Mucosa of gallbladder (tissue), 1 donor: ENCODE results near the gene DTX4. TPM values are rescaled to one million over a fixed set of nuclear protein-coding genes. Genes with fewer than 3 reads are reported as not detected.

ENCODE experiments used
- DNase-seq: peaks from one replicate; pipeline ENCODE4 v3.0.0-alpha.2; 2020; ENCODE audit warnings: low spot score
- total RNA-seq: library from RNA; stranded (reverse); gene quantifications from one replicate; pipeline ENCODE4 v1.2.1, GENCODE V29; 2021
- donor health status: DM: no; HTN: no; CAD: no.

The DTX4 gene
- total RNA-seq, 1 donor from 2014 or later, result 63.6 TPM

DNA sequence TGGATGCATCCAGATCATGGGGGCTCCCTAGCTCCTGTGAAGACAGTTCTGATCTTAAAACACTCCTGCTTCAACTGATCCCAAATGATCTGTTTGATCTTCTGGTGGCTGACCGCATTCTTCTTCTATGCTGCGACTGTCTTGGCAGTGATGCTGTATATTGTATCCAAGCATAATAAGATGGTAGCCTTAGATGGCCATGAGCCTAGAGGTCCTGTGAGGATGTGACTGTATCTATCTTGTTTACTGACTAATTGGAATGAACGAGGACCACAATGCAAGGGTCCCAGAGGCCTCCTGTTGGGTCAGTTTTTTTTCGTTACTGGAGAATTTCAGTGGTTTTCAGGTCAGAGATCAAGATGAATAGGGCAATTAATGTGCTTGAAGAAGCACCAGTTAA lies 47.9 kb downstream of the DTX4 start:
- DNase-seq, result no peak

DNA sequence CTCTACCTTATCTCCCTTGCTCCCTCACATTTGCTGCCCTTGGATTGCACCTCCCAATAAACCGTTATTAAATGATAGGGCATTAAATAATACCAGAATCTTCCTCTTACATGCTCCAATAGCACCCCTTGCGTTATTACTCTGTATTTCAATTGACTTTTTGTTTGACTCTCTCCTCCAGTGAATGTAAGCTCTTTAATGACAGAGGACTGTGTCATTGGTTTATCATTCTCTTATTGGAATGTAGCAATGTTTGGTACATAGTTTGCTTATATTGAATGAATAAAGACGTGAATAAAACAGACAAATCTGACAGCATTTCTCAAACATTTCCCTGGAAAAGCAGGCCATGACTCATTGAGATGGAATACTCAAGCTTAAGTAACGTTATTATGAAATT lies 49.5 kb downstream of the DTX4 start:
- no peak for DNase-seq

DNA sequence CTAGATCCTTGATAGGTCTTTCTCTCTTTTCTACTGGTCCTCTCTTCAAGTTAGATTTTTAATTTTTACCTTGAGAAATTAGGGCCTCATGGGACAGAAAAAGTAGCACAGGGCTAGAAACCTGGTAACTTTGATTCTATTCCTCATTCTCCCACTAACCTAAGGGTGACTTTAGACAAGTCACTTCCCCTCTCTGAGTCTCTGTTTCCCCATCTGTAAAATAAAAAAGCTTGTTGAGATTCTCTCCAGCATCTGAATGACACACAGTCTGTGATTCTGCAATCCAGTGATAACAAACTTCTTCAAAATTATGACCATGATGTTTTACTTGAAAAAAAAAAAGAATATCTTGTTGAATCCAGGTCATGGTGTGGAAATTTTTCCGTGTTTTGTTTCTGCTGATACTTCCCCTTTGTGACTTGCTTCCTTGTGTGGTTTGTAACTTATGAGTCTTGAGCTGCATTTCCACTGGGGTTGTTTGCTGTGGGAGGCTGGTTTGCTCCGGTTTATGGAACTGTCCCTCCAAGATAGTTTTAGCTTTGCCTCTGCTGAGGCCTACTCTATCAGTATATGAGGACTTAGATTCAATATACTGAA lies 50.6 kb downstream of the DTX4 start:
- no peak for DNase-seq

DNA sequence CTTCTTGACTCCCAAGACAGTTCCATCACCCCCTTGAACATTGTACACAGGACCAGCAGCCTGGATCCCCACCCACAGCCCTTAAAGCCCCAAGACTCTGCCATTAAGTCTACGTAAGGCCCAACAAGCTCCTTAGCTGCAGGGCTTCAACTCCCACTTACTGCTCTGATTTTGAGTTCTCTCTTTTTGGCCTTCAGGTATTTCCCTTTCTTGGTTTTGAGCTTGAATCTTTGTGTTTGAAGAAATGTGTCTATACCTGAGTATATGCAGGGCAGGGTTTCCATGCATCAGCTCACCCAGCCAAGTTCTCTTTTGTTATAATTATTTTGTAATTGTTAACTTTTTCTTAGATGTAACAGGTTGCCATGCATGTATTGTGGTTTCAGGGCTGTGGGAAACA lies 51.2 kb downstream of the DTX4 start:
- DNase-seq, result no peak

DNA sequence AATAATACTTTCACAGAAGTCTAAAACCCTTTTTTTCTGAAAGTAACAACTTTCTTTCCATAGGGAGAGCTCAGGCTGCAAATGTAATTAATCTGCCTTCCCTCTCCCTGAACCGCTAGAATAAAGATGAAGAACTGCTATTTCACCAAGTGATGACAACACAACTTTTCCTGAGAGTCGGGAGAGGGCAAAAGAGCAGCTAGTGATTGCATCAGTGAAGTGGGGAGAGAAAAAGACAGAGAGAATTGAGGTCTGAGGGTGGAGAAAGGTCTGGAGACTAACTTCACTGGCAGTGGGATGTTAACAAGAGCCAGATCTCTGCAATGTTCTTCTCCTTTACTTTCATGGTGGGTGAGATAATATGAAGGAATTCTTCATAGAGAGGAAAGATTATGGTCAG lies 51.7 kb downstream of the DTX4 start:
- DNase-seq, result no peak

DNA sequence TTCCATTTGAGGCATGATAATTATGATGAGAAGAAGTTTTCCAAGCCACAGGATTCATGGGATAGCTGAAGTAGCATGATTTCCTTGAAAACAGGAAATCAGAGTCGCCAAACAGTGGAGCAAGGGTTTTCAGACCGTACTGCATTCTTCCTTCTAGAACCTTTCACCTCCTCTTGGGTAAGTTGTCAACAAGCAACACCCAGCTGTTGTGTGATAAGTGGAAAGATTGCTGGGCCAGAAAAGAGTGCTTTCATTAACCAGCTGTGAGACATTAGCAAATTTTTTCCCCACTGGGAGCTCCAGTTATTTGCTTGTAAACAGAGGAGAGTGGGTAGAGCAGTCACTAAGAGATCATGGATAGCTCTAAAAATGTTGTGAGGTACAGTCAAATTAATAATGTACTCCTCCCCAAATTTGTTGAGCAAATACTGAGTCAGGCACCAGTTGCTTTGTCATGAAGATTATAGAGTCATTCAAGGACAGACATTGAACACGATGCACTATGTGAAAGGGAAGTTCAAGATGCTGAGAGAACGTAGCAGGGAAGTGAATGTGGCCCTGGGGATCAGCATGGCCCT lies 52.5 kb downstream of the DTX4 start:
- no peak for DNase-seq

DNA sequence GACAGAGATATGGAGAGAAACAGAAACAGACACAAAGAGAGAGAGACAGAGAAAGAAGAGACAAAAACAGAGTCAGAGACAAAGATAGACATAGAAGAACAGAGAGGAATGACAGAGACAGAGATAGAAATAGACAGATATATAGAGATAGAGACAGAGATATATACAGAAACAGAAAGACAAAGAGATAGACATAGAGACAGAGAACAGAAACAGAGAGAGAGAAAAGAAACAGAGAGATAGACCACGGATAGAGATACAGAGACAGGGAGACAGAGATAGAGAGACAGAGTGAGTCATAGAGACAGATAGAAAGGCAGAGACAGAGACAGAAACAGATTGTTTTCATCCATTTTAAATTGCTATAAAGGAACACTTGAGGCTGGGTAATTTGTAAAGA lies 53.1 kb downstream of the DTX4 start:
- DNase-seq, result no peak

DNA sequence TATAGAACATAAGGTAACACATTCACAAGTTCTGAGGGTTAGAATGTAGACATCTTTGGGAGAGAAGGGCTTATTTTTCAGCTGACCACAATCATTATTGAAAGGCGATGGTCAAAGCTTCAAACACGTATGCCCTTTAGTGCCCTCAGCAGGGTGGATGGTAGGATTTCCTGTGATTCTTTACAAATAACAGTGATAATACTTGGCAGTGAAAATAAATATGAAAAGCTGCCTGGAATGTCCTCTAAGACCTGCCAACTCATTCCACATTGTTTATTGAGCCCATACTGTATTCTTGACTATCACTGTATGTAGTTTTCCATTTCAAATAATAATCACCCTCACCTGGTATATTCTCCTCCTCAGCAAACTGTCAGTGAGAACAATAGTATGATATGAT lies 54.5 kb downstream of the DTX4 start:
- DNase-seq, result no peak

DNA sequence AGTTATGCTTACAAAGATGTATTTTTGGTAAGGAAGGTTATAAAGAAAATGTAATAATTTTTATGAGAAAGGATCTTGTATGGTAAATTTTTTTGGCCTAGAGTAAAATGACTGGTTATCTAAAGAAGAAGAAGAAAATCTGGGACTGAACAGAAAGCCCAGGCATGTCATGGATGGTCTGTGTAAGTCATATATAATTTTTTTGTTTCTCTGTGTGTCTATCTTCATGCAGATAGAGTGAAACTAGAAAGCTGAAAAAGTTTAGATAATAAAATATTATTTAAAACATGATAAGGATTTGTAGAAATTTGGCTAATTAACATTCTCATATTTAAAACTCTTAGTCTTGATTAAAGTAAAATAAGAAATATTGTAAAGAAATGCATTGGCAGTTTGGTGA lies 68.4 kb downstream of the DTX4 start:
- DNase-seq, result no peak

DNA sequence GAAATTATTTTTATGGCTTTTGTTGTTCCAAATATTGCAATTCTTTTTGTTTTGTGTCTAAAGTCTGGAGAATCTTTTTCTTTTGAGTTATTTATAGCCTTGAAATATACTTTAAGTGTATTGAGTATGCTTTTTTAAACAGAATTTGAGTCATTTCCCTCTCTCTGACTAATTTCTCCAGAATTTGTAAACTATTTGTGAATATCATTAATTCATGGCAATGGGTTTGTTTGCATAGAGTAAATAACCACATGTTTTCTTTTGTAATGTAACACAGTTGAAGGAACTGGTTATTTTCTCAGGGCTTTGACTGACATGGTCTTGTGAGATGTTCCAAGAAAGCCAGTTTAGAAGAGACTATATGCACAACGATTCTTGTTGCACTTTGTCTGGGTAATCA lies 71.7 kb downstream of the DTX4 start:
- no peak for DNase-seq

DNA sequence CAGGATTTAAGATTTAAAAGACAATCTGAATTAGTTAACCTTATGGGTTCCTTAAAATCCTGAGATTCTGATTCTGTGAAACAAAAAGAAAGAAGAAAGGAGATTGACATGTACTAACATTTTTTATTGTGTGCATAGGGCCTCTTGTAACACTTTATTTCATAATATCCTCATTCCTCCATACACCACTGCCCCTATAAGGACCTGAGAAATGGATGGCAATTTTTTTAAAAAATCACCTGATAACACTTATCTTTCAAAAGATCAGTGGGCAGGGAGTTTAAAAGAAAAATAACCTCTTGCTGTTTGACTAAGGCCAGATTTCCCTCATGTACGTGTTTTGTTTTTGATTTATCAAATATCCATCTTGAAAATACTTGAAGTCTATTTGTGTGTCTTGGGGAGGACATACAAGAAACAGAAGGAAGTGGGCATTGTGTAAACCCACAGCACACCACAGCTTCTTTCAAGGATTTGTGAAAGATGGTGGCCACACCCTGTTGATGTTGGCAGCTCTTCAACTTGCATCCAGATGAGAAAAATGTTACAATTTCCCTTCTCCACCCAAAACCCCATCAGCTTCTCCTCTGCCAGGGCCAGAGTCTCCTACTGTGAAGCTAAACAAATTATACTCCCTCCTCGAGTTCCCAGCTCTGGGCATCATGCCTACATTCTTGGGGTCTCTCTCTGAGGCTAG lies 75.7 kb downstream of the DTX4 start:
- DNase-seq, result no peak

DNA sequence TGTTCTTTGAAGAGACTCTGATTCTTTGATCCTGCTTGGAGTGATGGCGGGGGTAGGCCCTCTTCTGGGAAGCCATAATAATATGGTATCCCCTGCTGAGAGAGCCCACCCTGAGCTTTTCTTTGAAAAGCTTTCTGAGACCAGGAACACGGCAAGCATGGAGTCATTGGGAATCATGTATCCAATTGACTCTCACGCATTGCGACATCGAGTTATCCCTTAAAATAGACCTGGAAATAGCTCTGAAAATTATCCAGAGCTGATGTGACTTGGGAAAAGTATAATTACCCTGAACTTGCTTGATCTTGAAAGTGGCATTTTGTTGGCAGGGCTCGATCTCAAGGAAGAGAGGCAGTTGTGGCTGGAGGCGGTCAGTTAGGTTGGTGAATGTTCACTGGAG lies 77.6 kb downstream of the DTX4 start:
- no peak for DNase-seq

DNA sequence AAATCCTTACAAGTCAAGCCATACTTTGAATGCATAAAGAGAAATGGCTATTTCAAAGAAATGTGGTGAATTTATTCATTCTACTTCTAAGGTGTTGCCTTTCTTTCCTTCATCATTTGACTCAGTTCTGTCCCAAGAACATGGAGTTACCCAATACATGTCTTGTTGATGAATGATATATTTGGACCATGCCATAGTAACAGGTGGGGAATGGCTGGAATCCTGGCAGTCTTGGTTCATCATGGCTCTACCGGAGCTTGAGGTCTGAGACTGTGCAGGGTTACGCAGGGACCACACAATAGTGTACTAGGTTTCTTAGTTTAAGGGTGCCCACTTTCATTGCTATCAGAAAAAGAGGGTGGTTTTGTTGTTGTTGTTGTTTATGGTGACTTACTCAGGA lies 81.1 kb downstream of the DTX4 start:
- no peak for DNase-seq

DNA sequence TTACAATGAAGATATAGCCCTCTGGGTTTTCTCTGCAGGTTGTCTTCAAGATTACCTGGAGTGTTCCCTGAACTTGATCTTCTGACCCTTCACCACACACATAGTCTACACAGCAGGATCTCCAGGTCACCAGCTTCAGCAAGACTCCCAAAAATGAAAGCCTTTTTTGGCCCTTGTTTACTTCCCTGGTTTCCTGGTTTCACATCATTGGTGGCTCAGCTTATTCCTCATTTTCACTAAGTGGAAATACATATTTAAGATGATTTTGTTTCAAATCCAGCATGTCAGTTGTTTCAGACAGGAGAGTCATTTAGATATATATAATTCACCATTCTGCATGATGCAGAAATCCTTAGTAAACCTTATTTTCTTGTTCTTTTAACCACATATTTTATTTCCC lies 82.4 kb downstream of the DTX4 start:
- DNase-seq, result no peak

DNA sequence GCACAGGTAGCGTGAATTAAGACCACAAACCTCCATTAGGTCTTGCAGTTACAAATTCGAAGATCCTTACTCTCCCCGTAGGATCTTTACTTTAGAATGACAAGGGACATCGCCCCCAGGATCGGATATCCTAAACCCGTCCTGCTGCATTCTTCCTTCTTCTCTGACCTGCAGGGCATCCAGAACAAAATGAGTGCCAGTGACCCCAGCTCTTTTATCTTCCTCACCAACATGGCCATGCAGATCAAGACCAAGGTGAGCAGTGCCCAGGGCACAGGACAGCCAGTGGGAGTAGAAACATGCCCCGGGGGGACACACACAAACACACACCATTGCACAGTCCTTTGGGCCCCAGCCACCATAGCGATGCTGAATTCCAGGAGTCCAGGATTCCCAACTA lies 83.3 kb downstream of the DTX4 start:
- DNase-seq, result no peak

Other genes starting within 250 kb of the DTX4 start
- gene GLYATL1, start 232.6 kb upstream of the DTX4 start, total RNA-seq, result 3.6 TPM
- gene GLYATL1B, start 85.8 kb upstream of the DTX4 start, total RNA-seq, result not detected
- gene FAM111B, start 64.9 kb upstream of the DTX4 start, total RNA-seq, result 1.4 TPM
- gene FAM111A, start 29.3 kb upstream of the DTX4 start, total RNA-seq, result 41.0 TPM
- 13.5 TPM for gene MPEG1, start 40.8 kb downstream of the DTX4 start, total RNA-seq
- gene OR5AN1, start 186.8 kb downstream of the DTX4 start, total RNA-seq, result not detected